ENCODE measurements around the gene CLDN19.

Gene CLDN19

GRCh38 chr1:42773420-42773819, 33.4 kb upstream of the CLDN19 start:
- Histone ChIP-seq H3K9me3 (ENCODE audit: control insufficient read depth, low read length) (no peaks in the 10 kb centered on the region), H3K27me3 (ENCODE audit: control insufficient read depth, insufficient read depth, low read length) (no peaks in the 10 kb centered on the region)

GRCh38 chr1:42769811-42770210, 29.8 kb upstream of the CLDN19 start:
- H3K4me3 ChIP-seq (ENCODE audit: low read length), result no peak overlapping the region

More at GRCh38 chr1:42773420-42773819, 33.4 kb upstream of the CLDN19 start:
- Histone ChIP-seq H3K4me3 (ENCODE audit: low read length) (no peak overlapping the region), H3K4me1 (ENCODE audit: control insufficient read depth, insufficient read depth, low read length) (no peaks in the 10 kb centered on the region), H3K36me3 (ENCODE audit: control insufficient read depth, insufficient read depth, low read length) (peaks cover 15% of the 10 kb centered on the region), H3K9ac (ENCODE audit: low read length) (no peak overlapping the region)

GRCh38 chr1:42768172-42768571, 28.1 kb upstream of the CLDN19 start:
- Histone ChIP-seq H3K9ac (ENCODE audit: low read length) (no peak overlapping the region), H3K36me3 (ENCODE audit: control insufficient read depth, insufficient read depth, low read length) (no peaks in the 10 kb centered on the region), H3K4me3 (ENCODE audit: low read length) (no peak overlapping the region), H3K4me1 (ENCODE audit: control insufficient read depth, insufficient read depth, low read length) (peaks cover 4% of the 10 kb centered on the region), H3K9me3 (ENCODE audit: control insufficient read depth, low read length) (no peaks in the 10 kb centered on the region), H3K27me3 (ENCODE audit: control insufficient read depth, insufficient read depth, low read length) (no peaks in the 10 kb centered on the region)

More at GRCh38 chr1:42769811-42770210, 29.8 kb upstream of the CLDN19 start:
- peaks cover 4% of the 10 kb centered on the region for H3K4me1 ChIP-seq (ENCODE audit: control insufficient read depth, insufficient read depth, low read length)
- no peaks in the 10 kb centered on the region for H3K9me3 ChIP-seq (ENCODE audit: control insufficient read depth, low read length)
- H3K36me3 ChIP-seq (ENCODE audit: control insufficient read depth, insufficient read depth, low read length), result no peaks in the 10 kb centered on the region
- no peaks in the 10 kb centered on the region for H3K27me3 ChIP-seq (ENCODE audit: control insufficient read depth, insufficient read depth, low read length)
- H3K9ac ChIP-seq (ENCODE audit: low read length), result no peak overlapping the region

GRCh38 chr1:42767510-42768000, 27.5 kb upstream of the CLDN19 start:
- Histone ChIP-seq H3K36me3 (ENCODE audit: control insufficient read depth, insufficient read depth, low read length) (no peaks in the 10 kb centered on the region), H3K27me3 (ENCODE audit: control insufficient read depth, insufficient read depth, low read length) (no peaks in the 10 kb centered on the region)

GRCh38 chr1:42766741-42767509, 26.9 kb upstream of the CLDN19 start, which contains the start of the genes C1orf50 and P3H1:
TSS of gene C1orf50 (plus strand) at chr1:42767249. CDS start at chr1:42767312, 63 bp downstream.
TSS of gene P3H1 (minus strand) at chr1:42767028. CDS start at chr1:42766971, 57 bp downstream.
- no peaks in the 10 kb centered on the region for H3K9me3 ChIP-seq (ENCODE audit: control insufficient read depth, low read length)
- no peaks in the 10 kb centered on the region for H3K36me3 ChIP-seq (ENCODE audit: control insufficient read depth, insufficient read depth, low read length)
- H3K4me3 ChIP-seq (ENCODE audit: low read length), result peak within 1 kb of the TSS; percentile 83
- no peaks in the 10 kb centered on the region for H3K27me3 ChIP-seq (ENCODE audit: control insufficient read depth, insufficient read depth, low read length)
- H3K9ac ChIP-seq (ENCODE audit: low read length), result peak within 1 kb of the TSS; percentile 95
- peaks cover 10% of the 10 kb centered on the region for H3K4me1 ChIP-seq (ENCODE audit: control insufficient read depth, insufficient read depth, low read length)

More at GRCh38 chr1:42767510-42768000, 27.5 kb upstream of the CLDN19 start:
- peak overlapping the region; percentile 83 for H3K4me3 ChIP-seq (ENCODE audit: low read length)
- H3K9me3 ChIP-seq (ENCODE audit: control insufficient read depth, low read length), result no peaks in the 10 kb centered on the region
- peaks cover 6% of the 10 kb centered on the region for H3K4me1 ChIP-seq (ENCODE audit: control insufficient read depth, insufficient read depth, low read length)
- peak overlapping the region; percentile 95 for H3K9ac ChIP-seq (ENCODE audit: low read length)

- Histone ChIP-seq H3K36me3 (ENCODE audit: control insufficient read depth, insufficient read depth, low read length) (no peaks in the 10 kb centered on the region), H3K9ac (ENCODE audit: low read length) (peak overlapping the region; percentile 95), H3K9me3 (ENCODE audit: control insufficient read depth, low read length) (no peaks in the 10 kb centered on the region), H3K4me1 (ENCODE audit: control insufficient read depth, insufficient read depth, low read length) (peaks cover 10% of the 10 kb centered on the region), H3K4me3 (ENCODE audit: low read length) (peak overlapping the region; percentile 67), H3K27me3 (ENCODE audit: control insufficient read depth, insufficient read depth, low read length) (no peaks in the 10 kb centered on the region)
Observed at GRCh38 chr1:42765832-42766740, 26.1 kb upstream of the CLDN19 start.

- Histone ChIP-seq H3K27me3 (ENCODE audit: control insufficient read depth, insufficient read depth, low read length) (no peaks in the 10 kb centered on the region), H3K4me3 (ENCODE audit: low read length) (peak overlapping the region; percentile 67), H3K9me3 (ENCODE audit: control insufficient read depth, low read length) (no peaks in the 10 kb centered on the region), H3K36me3 (ENCODE audit: control insufficient read depth, insufficient read depth, low read length) (no peaks in the 10 kb centered on the region), H3K4me1 (ENCODE audit: control insufficient read depth, insufficient read depth, low read length) (peaks cover 10% of the 10 kb centered on the region), H3K9ac (ENCODE audit: low read length) (no peak overlapping the region)
Observed at GRCh38 chr1:42765269-42765668, 25.2 kb upstream of the CLDN19 start.

GRCh38 chr1:42762269-42762668, 22.2 kb upstream of the CLDN19 start:
- peak overlapping the region; percentile 28 for H3K9ac ChIP-seq (ENCODE audit: low read length)
- H3K9me3 ChIP-seq (ENCODE audit: control insufficient read depth, low read length), result no peaks in the 10 kb centered on the region
- no peaks in the 10 kb centered on the region for H3K36me3 ChIP-seq (ENCODE audit: control insufficient read depth, insufficient read depth, low read length)
- H3K4me3 ChIP-seq (ENCODE audit: low read length), result no peak overlapping the region
- no peaks in the 10 kb centered on the region for H3K27me3 ChIP-seq (ENCODE audit: control insufficient read depth, insufficient read depth, low read length)
- peaks cover 6% of the 10 kb centered on the region for H3K4me1 ChIP-seq (ENCODE audit: control insufficient read depth, insufficient read depth, low read length)

GRCh38 chr1:42761567-42761966, 21.5 kb upstream of the CLDN19 start:
- Histone ChIP-seq H3K9ac (ENCODE audit: low read length) (no peak overlapping the region), H3K36me3 (ENCODE audit: control insufficient read depth, insufficient read depth, low read length) (no peaks in the 10 kb centered on the region), H3K4me1 (ENCODE audit: control insufficient read depth, insufficient read depth, low read length) (peaks cover 6% of the 10 kb centered on the region)

GRCh38 chr1:42759114-42759513, 19.1 kb upstream of the CLDN19 start:
- H3K4me1 ChIP-seq (ENCODE audit: control insufficient read depth, insufficient read depth, low read length), result peaks cover 6% of the 10 kb centered on the region
- H3K4me3 ChIP-seq (ENCODE audit: low read length), result no peak overlapping the region
- no peaks in the 10 kb centered on the region for H3K36me3 ChIP-seq (ENCODE audit: control insufficient read depth, insufficient read depth, low read length)
- no peak overlapping the region for H3K9ac ChIP-seq (ENCODE audit: low read length)
- no peaks in the 10 kb centered on the region for H3K27me3 ChIP-seq (ENCODE audit: control insufficient read depth, insufficient read depth, low read length)
- no peaks in the 10 kb centered on the region for H3K9me3 ChIP-seq (ENCODE audit: control insufficient read depth, low read length)

More at GRCh38 chr1:42761567-42761966, 21.5 kb upstream of the CLDN19 start:
- Histone ChIP-seq H3K27me3 (ENCODE audit: control insufficient read depth, insufficient read depth, low read length) (no peaks in the 10 kb centered on the region), H3K9me3 (ENCODE audit: control insufficient read depth, low read length) (no peaks in the 10 kb centered on the region), H3K4me3 (ENCODE audit: low read length) (no peak overlapping the region)

- Histone ChIP-seq H3K27me3 (ENCODE audit: control insufficient read depth, insufficient read depth, low read length) (no peaks in the 10 kb centered on the region), H3K9ac (ENCODE audit: low read length) (no peak overlapping the region), H3K36me3 (ENCODE audit: control insufficient read depth, insufficient read depth, low read length) (no peaks in the 10 kb centered on the region), H3K9me3 (ENCODE audit: control insufficient read depth, low read length) (no peaks in the 10 kb centered on the region), H3K4me1 (ENCODE audit: control insufficient read depth, insufficient read depth, low read length) (peaks cover 6% of the 10 kb centered on the region), H3K4me3 (ENCODE audit: low read length) (no peak overlapping the region)
Observed at GRCh38 chr1:42758641-42759040, 18.6 kb upstream of the CLDN19 start.

GRCh38 chr1:42757892-42758275, 17.8 kb upstream of the CLDN19 start:
- Histone ChIP-seq H3K36me3 (ENCODE audit: control insufficient read depth, insufficient read depth, low read length) (no peaks in the 10 kb centered on the region), H3K27me3 (ENCODE audit: control insufficient read depth, insufficient read depth, low read length) (no peaks in the 10 kb centered on the region), H3K4me3 (ENCODE audit: low read length) (no peak overlapping the region), H3K9me3 (ENCODE audit: control insufficient read depth, low read length) (no peaks in the 10 kb centered on the region), H3K4me1 (ENCODE audit: control insufficient read depth, insufficient read depth, low read length) (peaks cover 12% of the 10 kb centered on the region), H3K9ac (ENCODE audit: low read length) (no peak overlapping the region)

Data from mucosa of stomach (tissue), 1 donor.